Parathyroid adenoma (tissue), 2 donors: ENCODE measurements around the gene YWHAQ.

Experiments
- H2AFZ ChIP-seq: fragments of 300-600 bp; sonication (generic); one replicate; pipeline ENCODE4 v1.7.0; 2017; ENCODE audit warnings: antibody characterized with exemption, mild to moderate bottlenecking
- H3K27ac ChIP-seq: fragments of 300-600 bp; sonication (generic); one replicate; pipeline ENCODE4 v1.7.0; 2017
- H3K27me3 ChIP-seq: fragments of 300-600 bp; sonication (generic); one replicate; pipeline ENCODE4 v1.7.0; 2017; ENCODE audit warnings: low read length; ENCODE audit not compliant: control insufficient read depth, insufficient read depth
- H3K36me3 ChIP-seq: fragments of 300-600 bp; sonication (generic); one replicate; pipeline ENCODE4 v1.7.0; 2017; ENCODE audit warnings: low read length; ENCODE audit not compliant: control insufficient read depth, insufficient read depth
- H3K4me1 ChIP-seq: fragments of 300-600 bp; sonication (generic); one replicate; pipeline ENCODE4 v1.7.0; 2017; ENCODE audit warnings: control low read depth
- H3K4me2 ChIP-seq: fragments of 300-600 bp; sonication (generic); one replicate; pipeline ENCODE4 v1.7.0; 2017; ENCODE audit warnings: low read length
- H3K4me3 ChIP-seq: fragments of 300-600 bp; sonication (generic); one replicate; pipeline ENCODE4 v1.7.0; 2017; ENCODE audit warnings: low read depth, low read length
- H3K79me2 ChIP-seq: fragments of 300-600 bp; sonication (generic); one replicate; pipeline ENCODE4 v1.7.0; 2017; ENCODE audit warnings: control low read depth
- H3K9ac ChIP-seq: fragments of 300-600 bp; sonication (generic); one replicate; pipeline ENCODE4 v1.7.0; 2017; ENCODE audit warnings: mild to moderate bottlenecking
- H3K9me3 ChIP-seq: fragments of 300-600 bp; sonication (generic); one replicate; pipeline ENCODE4 v1.7.0; 2017; ENCODE audit warnings: low read length; ENCODE audit not compliant: control insufficient read depth
- TF ChIP-seq, protein P1 (sequence below): fragments of 300-600 bp; sonication (generic); IDR thresholded peaks from one replicate; pipeline ENCODE4 v1.7.0; 2017; ENCODE audit warnings: antibody characterized with exemption, mild to moderate bottlenecking
- donor health status: primary hyperparathyroidism.

The YWHAQ gene

GRCh38 chr2:9657083-9657482 lies 26.3 kb upstream of the YWHAQ start:
- Histone ChIP-seq H3K9me3 (no peaks in the 10 kb centered on the region), H3K79me2 (no peaks in the 10 kb centered on the region), H3K4me2 (no peak overlapping the region), H3K27me3 (no peaks in the 10 kb centered on the region), H3K4me3 (no peak overlapping the region), H3K27ac (no peak overlapping the region), H3K4me1 (no peaks in the 10 kb centered on the region), H2AFZ (no peak overlapping the region), H3K9ac (no peak overlapping the region), H3K36me3 (no peaks in the 10 kb centered on the region)
- TF ChIP-seq, protein P1, sequence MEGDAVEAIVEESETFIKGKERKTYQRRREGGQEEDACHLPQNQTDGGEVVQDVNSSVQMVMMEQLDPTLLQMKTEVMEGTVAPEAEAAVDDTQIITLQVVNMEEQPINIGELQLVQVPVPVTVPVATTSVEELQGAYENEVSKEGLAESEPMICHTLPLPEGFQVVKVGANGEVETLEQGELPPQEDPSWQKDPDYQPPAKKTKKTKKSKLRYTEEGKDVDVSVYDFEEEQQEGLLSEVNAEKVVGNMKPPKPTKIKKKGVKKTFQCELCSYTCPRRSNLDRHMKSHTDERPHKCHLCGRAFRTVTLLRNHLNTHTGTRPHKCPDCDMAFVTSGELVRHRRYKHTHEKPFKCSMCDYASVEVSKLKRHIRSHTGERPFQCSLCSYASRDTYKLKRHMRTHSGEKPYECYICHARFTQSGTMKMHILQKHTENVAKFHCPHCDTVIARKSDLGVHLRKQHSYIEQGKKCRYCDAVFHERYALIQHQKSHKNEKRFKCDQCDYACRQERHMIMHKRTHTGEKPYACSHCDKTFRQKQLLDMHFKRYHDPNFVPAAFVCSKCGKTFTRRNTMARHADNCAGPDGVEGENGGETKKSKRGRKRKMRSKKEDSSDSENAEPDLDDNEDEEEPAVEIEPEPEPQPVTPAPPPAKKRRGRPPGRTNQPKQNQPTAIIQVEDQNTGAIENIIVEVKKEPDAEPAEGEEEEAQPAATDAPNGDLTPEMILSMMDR = no peak

DNA sequence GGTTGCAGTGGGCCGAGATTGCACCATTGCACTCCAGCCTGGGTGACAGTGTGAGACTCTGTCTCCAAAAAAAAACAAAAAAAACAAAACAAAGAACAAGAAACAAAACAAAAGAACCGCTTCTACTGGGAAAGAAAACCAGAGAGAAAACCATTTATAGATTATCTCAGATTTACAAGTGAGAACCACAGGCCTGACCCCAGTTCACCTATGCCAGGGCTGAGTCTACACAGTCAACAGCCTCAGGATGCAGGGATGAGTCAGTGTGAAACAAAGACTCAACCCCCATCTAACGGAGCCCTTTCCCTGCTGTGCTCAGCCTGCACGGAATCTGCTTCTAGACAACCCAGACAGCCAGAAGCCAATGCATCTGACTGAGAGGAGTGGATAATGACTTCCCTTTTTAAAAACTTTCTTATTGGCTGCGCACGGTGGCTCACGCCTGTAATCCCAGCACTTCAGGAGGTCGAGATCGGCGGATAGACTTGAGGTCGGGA lies 25.5 kb upstream of the YWHAQ start:
- Histone ChIP-seq H2AFZ (no peak overlapping the region), H3K27ac (no peak overlapping the region), H3K9ac (no peak overlapping the region), H3K79me2 (no peaks in the 10 kb centered on the region), H3K9me3 (no peaks in the 10 kb centered on the region), H3K4me3 (no peak overlapping the region), H3K4me1 (no peaks in the 10 kb centered on the region), H3K36me3 (no peaks in the 10 kb centered on the region), H3K27me3 (no peaks in the 10 kb centered on the region), H3K4me2 (no peak overlapping the region)
- TF ChIP-seq, protein P1 = no peak

GRCh38 chr2:9655441-9656269 lies 24.9 kb upstream of the YWHAQ start:
- H3K9me3 ChIP-seq = no peaks in the 10 kb centered on the region

DNA sequence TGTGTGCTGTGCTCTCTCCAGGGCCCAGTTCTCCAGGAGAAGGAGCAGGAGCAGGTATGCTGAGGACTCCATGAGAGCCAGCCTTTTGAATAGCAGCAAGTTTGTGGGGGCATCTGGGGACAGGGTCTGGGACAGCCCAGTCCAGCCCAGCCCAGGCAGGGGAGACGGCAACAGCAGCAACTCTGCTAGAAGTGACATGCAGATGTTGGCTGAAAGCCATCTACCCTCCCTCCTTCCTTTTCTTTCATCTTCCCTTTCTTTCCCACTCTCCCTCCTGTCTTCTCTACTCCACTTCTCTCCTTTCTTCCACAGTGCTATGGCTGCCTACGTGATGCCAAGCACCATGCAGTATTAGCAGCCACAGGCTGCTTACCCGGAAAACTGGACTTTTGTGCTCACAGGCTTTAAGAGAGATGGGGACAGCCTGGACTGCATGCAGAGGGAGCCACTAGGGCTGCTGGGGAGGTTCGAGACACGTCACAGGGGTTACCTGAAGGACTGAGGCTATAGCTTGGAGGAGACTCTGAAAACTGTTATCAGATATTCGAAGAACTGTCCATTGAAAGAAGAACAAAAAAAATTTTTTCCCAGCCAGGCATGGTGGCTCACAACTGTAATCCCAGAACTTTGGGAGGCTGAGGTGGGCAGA lies 23.8 kb upstream of the YWHAQ start:
- Histone ChIP-seq H3K4me2 (no peak overlapping the region), H2AFZ (no peak overlapping the region), H3K27ac (no peak overlapping the region), H3K36me3 (no peaks in the 10 kb centered on the region), H3K27me3 (no peaks in the 10 kb centered on the region), H3K9me3 (no peaks in the 10 kb centered on the region), H3K79me2 (no peaks in the 10 kb centered on the region), H3K4me3 (no peak overlapping the region), H3K9ac (no peak overlapping the region), H3K4me1 (no peaks in the 10 kb centered on the region)
- TF ChIP-seq, protein P1 = no peak

More at GRCh38 chr2:9655441-9656269, 24.9 kb upstream of the YWHAQ start:
- Histone ChIP-seq H3K4me2 (no peak overlapping the region), H3K4me1 (no peaks in the 10 kb centered on the region), H3K79me2 (no peaks in the 10 kb centered on the region), H3K27ac (no peak overlapping the region), H3K4me3 (no peak overlapping the region), H3K27me3 (no peaks in the 10 kb centered on the region), H3K9ac (no peak overlapping the region), H2AFZ (no peak overlapping the region), H3K36me3 (no peaks in the 10 kb centered on the region)
- TF ChIP-seq, protein P1 = no peak
